Suprapubic skin (tissue), 3 donors: Measurements from ENCODE around the gene CGNL1.

Experiments
- CTCF ChIP-seq, 2 donors: fragments of 200-600 bp in 1 of 2; fragments of 450-650 bp in 1 of 2; sonication (generic) in 1 of 2; IDR thresholded peaks; one replicate each; pipeline ENCODE4 v1.5.1; 2016 to 2019; ENCODE audit warnings: antibody characterized with exemption in 2 of 2, mild to moderate bottlenecking in 1 of 2, moderate library complexity in 1 of 2
- EP300 ChIP-seq: sonication (generic); formaldehyde crosslinking; IDR thresholded peaks from one replicate; pipeline ENCODE4 v1.6.1; 2017; ENCODE audit warnings: antibody characterized with exemption
- POLR2A ChIP-seq, 2 donors: fragments of 450-650 bp; IDR thresholded peaks; one replicate each; pipeline ENCODE4 v1.6.1; 2017; ENCODE audit warnings: antibody characterized with exemption in 2 of 2, mild to moderate bottlenecking in 2 of 2, moderate library complexity in 2 of 2

GRCh38 chr15:57598346-57598745 lies 222.0 kb downstream of the CGNL1 start:
- TF ChIP-seq POLR2A (IDR thresholded peaks at IDR 0.05) = no peak
- no peak for TF ChIP-seq CTCF (IDR thresholded peaks at IDR 0.05)
- TF ChIP-seq EP300 = no peak
